GM19463 (cell line): ENCODE results near the gene SPOCK1.

Experiments used
- ATAC-seq: cut with Tn5 transposase; IDR thresholded peaks from one replicate; pipeline ENCODE4 v1.9.1; 2021; ENCODE audit warnings: mild to moderate bottlenecking, moderate library complexity; ENCODE audit not compliant: unreplicated experiment

Gene SPOCK1

GRCh38 chr5:137304226-137304874, 194.8 kb downstream of the SPOCK1 start:
- no peak for ATAC-seq

- ATAC-seq = no peak
These were observed 195.6 kb downstream of the SPOCK1 start for GRCh38 chr5:137303509-137303908.

- ATAC-seq = no peak
These were observed 198.5 kb downstream of the SPOCK1 start for GRCh38 chr5:137300411-137301240.

- no peak for ATAC-seq
These were observed 202.8 kb downstream of the SPOCK1 start for GRCh38 chr5:137296213-137296781.

- ATAC-seq = no peak
These were observed 204.5 kb downstream of the SPOCK1 start for GRCh38 chr5:137294604-137295003.

GRCh38 chr5:137292461-137293027, 206.6 kb downstream of the SPOCK1 start:
- no peak for ATAC-seq

- ATAC-seq = no peak
These were observed 207.7 kb downstream of the SPOCK1 start for GRCh38 chr5:137291436-137291835.

- no peak for ATAC-seq
These were observed 208.1 kb downstream of the SPOCK1 start for GRCh38 chr5:137291031-137291430.

- no peak for ATAC-seq
These were observed 208.8 kb downstream of the SPOCK1 start for GRCh38 chr5:137290373-137290772.

- ATAC-seq = no peak
These were observed 209.3 kb downstream of the SPOCK1 start for GRCh38 chr5:137289856-137290255.

- ATAC-seq = no peak
These were observed 211.6 kb downstream of the SPOCK1 start for GRCh38 chr5:137287569-137287968.

GRCh38 chr5:137286025-137286610, 213.0 kb downstream of the SPOCK1 start:
- no peak for ATAC-seq

- ATAC-seq = no peak
These were observed 215.3 kb downstream of the SPOCK1 start for GRCh38 chr5:137283801-137284200.

- ATAC-seq = no peak
These were observed 216.9 kb downstream of the SPOCK1 start for GRCh38 chr5:137282216-137282615.

GRCh38 chr5:137281201-137281600, 217.9 kb downstream of the SPOCK1 start:
- no peak for ATAC-seq

- no peak for ATAC-seq
These were observed 218.5 kb downstream of the SPOCK1 start for GRCh38 chr5:137280656-137281055.

- ATAC-seq = no peak
These were observed 219.4 kb downstream of the SPOCK1 start for GRCh38 chr5:137279521-137280231.

GRCh38 chr5:137278476-137278875, 220.7 kb downstream of the SPOCK1 start:
- no peak for ATAC-seq

- ATAC-seq = no peak
These were observed 224.0 kb downstream of the SPOCK1 start for GRCh38 chr5:137275083-137275482.

- ATAC-seq = no peak
These were observed 225.6 kb downstream of the SPOCK1 start for GRCh38 chr5:137273511-137273910.

GRCh38 chr5:137272831-137273230, 226.3 kb downstream of the SPOCK1 start:
- ATAC-seq = no peak
